Ishikawa (cell line): Measurements from ENCODE around the gene PRKCQ.

ENCODE experiments used
- CEBPB ChIP-seq: IDR thresholded peaks from 2 replicates; pipeline ENCODE4 v1.6.1; 2012
- CREB1 ChIP-seq: IDR thresholded peaks from 2 replicates; pipeline ENCODE4 v1.6.1; 2012; ENCODE audit warnings: low read depth
- EGR1 ChIP-seq: IDR thresholded peaks from 2 replicates; pipeline ENCODE4 v1.6.1; 2012
- EP300 ChIP-seq: IDR thresholded peaks from 2 replicates; pipeline ENCODE4 v1.6.1; 2012; ENCODE audit warnings: borderline replicate concordance
- FOXM1 ChIP-seq: IDR thresholded peaks from 2 replicates; pipeline ENCODE4 v1.6.1; 2012; ENCODE audit warnings: low read depth, borderline replicate concordance
- MAX ChIP-seq: IDR thresholded peaks from 2 replicates; pipeline ENCODE4 v1.6.1; 2012
- NFIC ChIP-seq: IDR thresholded peaks from 2 replicates; pipeline ENCODE4 v1.6.1; 2012
- RAD21 ChIP-seq: IDR thresholded peaks from 2 replicates; pipeline ENCODE4 v1.6.1; 2012; ENCODE audit warnings: low read depth
- REST ChIP-seq: IDR thresholded peaks from 2 replicates; pipeline ENCODE4 v1.6.1; 2012; ENCODE audit warnings: low read depth, mild to moderate bottlenecking
- TAF1 ChIP-seq: IDR thresholded peaks from 2 replicates; pipeline ENCODE4 v1.6.1; 2012; ENCODE audit warnings: low read depth, mild to moderate bottlenecking
- TCF12 ChIP-seq: IDR thresholded peaks from 2 replicates; pipeline ENCODE4 v1.6.1; 2012; ENCODE audit warnings: low read depth
- TEAD4 ChIP-seq: IDR thresholded peaks from 2 replicates; pipeline ENCODE4 v1.6.1; 2012
- USF1 ChIP-seq: IDR thresholded peaks from 2 replicates; pipeline ENCODE4 v1.6.1; 2012
- YY1 ChIP-seq: IDR thresholded peaks from 2 replicates; pipeline ENCODE4 v1.6.1; 2012; ENCODE audit warnings: low read depth
- ZBTB7A ChIP-seq: IDR thresholded peaks from 2 replicates; pipeline ENCODE4 v1.6.1; 2012; ENCODE audit warnings: low read depth

PRKCQ gene

GRCh38 chr10:6399231-6399741 is 180.8 kb downstream of the PRKCQ start:
- TF ChIP-seq RAD21 = no peak
- TF ChIP-seq TEAD4 = no peak
- TF ChIP-seq NFIC = no peak
- TF ChIP-seq FOXM1 = no peak
- no peak for TF ChIP-seq EP300
- no peak for TF ChIP-seq TCF12

- TF ChIP-seq EGR1 (no peak), CREB1 (no peak), USF1 (no peak), FOXM1 (no peak), RAD21 (no peak), CEBPB (no peak), NFIC (no peak), ZBTB7A (no peak), TCF12 (no peak), YY1 (no peak), EP300 (no peak), REST (no peak), MAX (no peak), TEAD4 (no peak), TAF1 (no peak)
These were observed 181.7 kb downstream of the PRKCQ start for GRCh38 chr10:6398399-6398798.

- TF ChIP-seq TAF1 (no peak), TCF12 (no peak), MAX (no peak), TEAD4 (no peak), CREB1 (no peak), EGR1 (no peak), FOXM1 (no peak), ZBTB7A (no peak), RAD21 (no peak), CEBPB (no peak)
These were observed 183.4 kb downstream of the PRKCQ start for GRCh38 chr10:6396652-6397051.

- TF ChIP-seq CEBPB = no peak
- TF ChIP-seq TAF1 = no peak
- TF ChIP-seq EGR1 = no peak
- TF ChIP-seq TCF12 = no peak
- TF ChIP-seq YY1 = no peak
- no peak for TF ChIP-seq USF1
- no peak for TF ChIP-seq NFIC
- no peak for TF ChIP-seq REST
- no peak for TF ChIP-seq TEAD4
- TF ChIP-seq EP300 = no peak
- no peak for TF ChIP-seq FOXM1
- no peak for TF ChIP-seq RAD21
- TF ChIP-seq MAX = no peak
- TF ChIP-seq CREB1 = no peak
- TF ChIP-seq ZBTB7A = no peak
These were observed 183.8 kb downstream of the PRKCQ start for GRCh38 chr10:6396226-6396625.

GRCh38 chr10:6395606-6396005 is 184.5 kb downstream of the PRKCQ start:
- TF ChIP-seq YY1 = no peak
- TF ChIP-seq TEAD4 = no peak
- TF ChIP-seq MAX = no peak
- TF ChIP-seq NFIC = no peak
- TF ChIP-seq ZBTB7A = no peak
- TF ChIP-seq REST = no peak
- no peak for TF ChIP-seq CEBPB
- no peak for TF ChIP-seq EGR1
- no peak for TF ChIP-seq EP300
